Stimulated activated CD8-positive, alpha-beta memory T cell treated with anti-CD3 and anti-CD28 coated beads, Interleukin-15, amount 100 ng/mL, for 24 hours (primary cell): ENCODE results near the gene RNPS1.

Experiments used
- DNase-seq: peaks from one replicate; pipeline ENCODE4 v3.0.0-alpha.2; 2020; ENCODE audit warnings: low read depth

RNPS1 gene

GRCh38 chr16:2267913-2268666 lies at the start of gene RNPS1:
TSS of gene RNPS1 (minus strand) at chr16:2268126. CDS start at chr16:2264643, 3,483 bp downstream.
- peak; percentile 98 for DNase-seq

GRCh38 chr16:2317231-2318020 lies 49.5 kb upstream of the RNPS1 start:
- DNase-seq = no peak

- DNase-seq = no peak
Observed at GRCh38 chr16:2308089-2308962, 40.4 kb upstream of the RNPS1 start.

GRCh38 chr16:2299915-2300192 lies 31.9 kb upstream of the RNPS1 start:
- no peak for DNase-seq

GRCh38 chr16:2299121-2299914 lies 31.4 kb upstream of the RNPS1 start:
- no peak for DNase-seq

- DNase-seq = no peak
Observed at GRCh38 chr16:2298621-2299020, 30.7 kb upstream of the RNPS1 start.

GRCh38 chr16:2297506-2297860 lies 29.6 kb upstream of the RNPS1 start:
- no peak for DNase-seq

GRCh38 chr16:2296661-2297505 lies 29.0 kb upstream of the RNPS1 start:
- no peak for DNase-seq

- no peak for DNase-seq
Observed at GRCh38 chr16:2295056-2295798, 27.3 kb upstream of the RNPS1 start.

GRCh38 chr16:2292221-2292620 lies 24.3 kb upstream of the RNPS1 start:
- no peak for DNase-seq

- DNase-seq = no peak
Observed at GRCh38 chr16:2289282-2289681, 21.4 kb upstream of the RNPS1 start.

- DNase-seq = no peak
Observed at GRCh38 chr16:2288726-2289125, 20.8 kb upstream of the RNPS1 start.

GRCh38 chr16:2287916-2288547 lies 20.1 kb upstream of the RNPS1 start:
- DNase-seq = no peak

GRCh38 chr16:2286550-2286949 lies 18.6 kb upstream of the RNPS1 start:
- DNase-seq = no peak

- DNase-seq = no peak
Observed at GRCh38 chr16:2285731-2286191, 17.8 kb upstream of the RNPS1 start.

GRCh38 chr16:2284797-2285576 lies 17.1 kb upstream of the RNPS1 start:
- no peak for DNase-seq

- no peak for DNase-seq
Observed at GRCh38 chr16:2284001-2284770, 16.3 kb upstream of the RNPS1 start.
